DMS114 treated with DMSO at 0.1 percent for 48 hours (cell line): ENCODE measurements around the gene ARHGAP32.

Experiments used
- DNase-seq: peaks from one replicate; lab custom pipeline; 2025; ENCODE audit not compliant: unreplicated experiment; lab: John Stamatoyannopoulos, UW

The ARHGAP32 gene

GRCh38 chr11:129192150-129192549 lies at the start of gene ARHGAP32:
ARHGAP32 (minus strand) TSS chr11:129192325; CDS start chr11:129192198, 127 bp downstream.
- DNase-seq = no peak

- no peak for DNase-seq
Observed at GRCh38 chr11:129239207-129239606, 47.1 kb upstream of the ARHGAP32 start.

- DNase-seq = no peak
Observed at GRCh38 chr11:129237880-129238638, 45.9 kb upstream of the ARHGAP32 start.

GRCh38 chr11:129237456-129237855 lies 45.3 kb upstream of the ARHGAP32 start:
- no peak for DNase-seq

- DNase-seq = no peak
Observed at GRCh38 chr11:129236850-129237249, 44.7 kb upstream of the ARHGAP32 start.

GRCh38 chr11:129234978-129235377 lies 42.9 kb upstream of the ARHGAP32 start:
- no peak for DNase-seq

GRCh38 chr11:129230006-129230405 lies 37.9 kb upstream of the ARHGAP32 start:
- DNase-seq = no peak

GRCh38 chr11:129226207-129226798 lies 34.2 kb upstream of the ARHGAP32 start:
- no peak for DNase-seq

GRCh38 chr11:129225190-129225589 lies 33.1 kb upstream of the ARHGAP32 start:
- no peak for DNase-seq

- no peak for DNase-seq
Observed at GRCh38 chr11:129224538-129224937, 32.4 kb upstream of the ARHGAP32 start.

- DNase-seq = no peak
Observed at GRCh38 chr11:129223701-129224149, 31.6 kb upstream of the ARHGAP32 start.

GRCh38 chr11:129223260-129223659 lies 31.1 kb upstream of the ARHGAP32 start:
- DNase-seq = no peak

- DNase-seq = no peak
Observed at GRCh38 chr11:129222158-129222557, 30.0 kb upstream of the ARHGAP32 start.

GRCh38 chr11:129215506-129216245 lies 23.6 kb upstream of the ARHGAP32 start:
- no peak for DNase-seq

GRCh38 chr11:129214710-129215295 lies 22.7 kb upstream of the ARHGAP32 start:
- no peak for DNase-seq

- DNase-seq = no peak
Observed at GRCh38 chr11:129213261-129213660, 21.1 kb upstream of the ARHGAP32 start.

- no peak for DNase-seq
Observed at GRCh38 chr11:129211397-129211796, 19.3 kb upstream of the ARHGAP32 start.

GRCh38 chr11:129210831-129211181 lies 18.7 kb upstream of the ARHGAP32 start:
- DNase-seq = no peak

GRCh38 chr11:129209891-129210830 lies 18.0 kb upstream of the ARHGAP32 start:
- DNase-seq = no peak

- DNase-seq = no peak
Observed at GRCh38 chr11:129208863-129209262, 16.7 kb upstream of the ARHGAP32 start.
